Measurements from ENCODE around the gene KDM7A. TPM values are rescaled to one million over a fixed set of nuclear protein-coding genes. Genes with fewer than 3 reads are reported as not detected.
A peak's percentile ranks its signal among the peaks of the same experiment; 100 is the strongest.

The KDM7A gene
- total RNA-seq, 1 experiment from 2014 or later: 12.2 TPM

- H3K36me3 Mint-ChIP-seq: no peaks in the 10 kb centered on the region; the same call in 1 of the 2 replicates
- no peak for DNase-seq (ENCODE audit: low spot score)
- ATAC-seq: no peak
- H3K4me1 Mint-ChIP-seq: peaks cover 10% of the 10 kb centered on the region; the same call in 1 of the 2 replicates
- ChIA-PET POLR2A (no interaction called here), CTCF (no interaction called here)
- peak overlapping the region; percentile 71 for H3K4me3 Mint-ChIP-seq
- no peak overlapping the region for H3K27ac Mint-ChIP-seq
- H3K27me3 Mint-ChIP-seq (ENCODE audit: low read depth): peaks cover 39% of the 10 kb centered on the region
- TF ChIP-seq HMGA2 (CRISPR knock-in tag; IDR thresholded peaks at IDR 0.05) (no peak), SMAD3 (CRISPR knock-in tag; IDR thresholded peaks at IDR 0.05; ENCODE audit: borderline replicate concordance) (no peak), NFATC4 (CRISPR knock-in tag; IDR thresholded peaks at IDR 0.05) (no peak), ZNF232 (CRISPR knock-in tag; IDR thresholded peaks at IDR 0.05) (no peak), MYBL2 (CRISPR knock-in tag; IDR thresholded peaks at IDR 0.05) (no peak), ZNF532 (CRISPR knock-in tag; IDR thresholded peaks at IDR 0.05; ENCODE audit: borderline replicate concordance) (no peak), GABPB1 (CRISPR knock-in tag; IDR thresholded peaks at IDR 0.05) (no peak), CREB1 (CRISPR knock-in tag; IDR thresholded peaks at IDR 0.05) (no peak), ZNF423 (CRISPR knock-in tag; IDR thresholded peaks at IDR 0.05) (no peak), ATF2 (CRISPR knock-in tag; IDR thresholded peaks at IDR 0.05; ENCODE audit: borderline replicate concordance, low read depth) (no peak)
- H3K9me3 Mint-ChIP-seq: peaks cover 5% of the 10 kb centered on the region
Observed at GRCh38 chr7:140060788-140061606, 115.8 kb downstream of the KDM7A start.

- Mint-ChIP-seq H3K4me3 (no peak overlapping the region), H3K27ac (no peak overlapping the region), H3K9me3 (no peaks in the 10 kb centered on the region), H3K27me3 (ENCODE audit: low read depth) (peaks cover 37% of the 10 kb centered on the region), H3K4me1 (peaks cover 10% of the 10 kb centered on the region; the same call in 1 of the 2 replicates), H3K36me3 (no peaks in the 10 kb centered on the region)
- no peak for DNase-seq (ENCODE audit: low spot score)
- ChIA-PET CTCF (no interaction called here), POLR2A (no interaction called here)
- no peak for ATAC-seq
- no peak for TF ChIP-seq ERG (CRISPR knock-in tag; IDR thresholded peaks at IDR 0.05)
- no peak for TF ChIP-seq EMX1 (CRISPR knock-in tag; IDR thresholded peaks at IDR 0.05)
- no peak for TF ChIP-seq ZNF532 (CRISPR knock-in tag; IDR thresholded peaks at IDR 0.05; ENCODE audit: borderline replicate concordance)
- no peak for TF ChIP-seq FOXK1 (CRISPR knock-in tag; IDR thresholded peaks at IDR 0.05)
- TF ChIP-seq NR2C2 (CRISPR knock-in tag; IDR thresholded peaks at IDR 0.05): no peak
- TF ChIP-seq FOXJ3 (CRISPR knock-in tag; IDR thresholded peaks at IDR 0.05; ENCODE audit: borderline replicate concordance): no peak
- TF ChIP-seq KAT7 (CRISPR knock-in tag; IDR thresholded peaks at IDR 0.05; ENCODE audit: borderline replicate concordance): no peak
- TF ChIP-seq ZNF425 (CRISPR knock-in tag; conservative IDR thresholded peaks at IDR 0.05): no peak
- no peak for TF ChIP-seq CDX4 (CRISPR knock-in tag; IDR thresholded peaks at IDR 0.05; ENCODE audit: borderline replicate concordance)
- no peak for TF ChIP-seq USF2 (CRISPR knock-in tag; IDR thresholded peaks at IDR 0.05)
Observed at GRCh38 chr7:140060243-140060630, 116.5 kb downstream of the KDM7A start.
